ENCODE results near the gene SIL1.

The SIL1 gene

DNA sequence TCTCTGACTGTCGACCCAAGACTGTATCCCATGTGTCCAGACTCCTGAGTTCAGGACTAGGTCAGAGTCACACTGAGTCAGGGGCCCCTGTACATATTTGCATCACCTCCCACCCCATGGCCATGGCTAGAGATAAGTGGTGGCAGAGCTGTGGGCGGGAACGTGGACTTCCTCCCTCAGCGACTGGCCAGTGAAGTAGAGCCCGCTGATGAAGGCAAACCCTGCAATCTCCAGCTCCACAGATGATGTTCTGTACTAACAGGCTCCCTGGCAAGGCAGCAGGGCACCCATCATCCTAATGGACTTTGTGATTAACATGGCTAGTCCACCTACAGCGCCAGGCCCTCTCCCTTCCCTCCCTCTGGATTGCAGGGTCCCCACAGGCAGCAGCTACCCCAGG is 212.5 kb downstream of the SIL1 start:
- DNase-seq: no peak

DNA sequence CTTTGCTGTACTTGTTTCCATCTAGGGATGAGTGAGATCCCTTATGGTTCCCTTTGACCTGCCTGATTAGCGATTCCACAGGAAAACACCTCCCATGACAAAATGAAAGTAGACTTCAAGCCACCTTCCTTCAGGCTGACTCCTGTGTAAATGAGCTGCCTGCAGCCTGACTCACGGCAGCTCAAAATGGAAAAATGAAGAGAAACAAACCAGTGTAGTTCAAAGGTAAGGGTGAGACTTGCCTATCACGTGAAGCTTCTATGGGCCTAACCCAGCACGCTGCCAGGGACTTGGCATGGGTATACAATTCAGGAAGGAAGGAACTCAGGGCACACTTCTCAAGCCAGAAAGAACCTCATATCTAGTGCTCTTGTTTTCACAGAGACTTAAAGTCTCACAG is 212.9 kb downstream of the SIL1 start:
- no peak for DNase-seq

DNA sequence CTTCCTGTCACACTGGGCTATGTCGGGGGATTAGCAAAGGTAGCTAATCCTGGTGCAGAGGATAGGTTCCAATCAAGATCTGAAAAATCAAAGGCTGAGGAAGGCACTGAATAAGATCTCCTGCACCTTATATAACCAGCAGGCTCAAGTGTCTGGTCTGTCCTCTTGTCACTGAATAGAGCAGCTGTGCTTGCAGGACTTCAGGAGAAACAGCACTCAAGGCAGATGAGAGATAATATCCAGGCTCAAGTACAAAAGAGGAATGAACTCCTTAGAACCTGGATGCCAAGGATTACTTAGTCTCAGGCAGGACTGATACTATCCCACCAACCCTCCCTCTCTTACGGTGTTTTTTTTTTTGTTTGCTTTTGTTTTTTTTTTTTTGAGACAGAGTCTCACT is 214.2 kb downstream of the SIL1 start:
- no peak for DNase-seq

DNA sequence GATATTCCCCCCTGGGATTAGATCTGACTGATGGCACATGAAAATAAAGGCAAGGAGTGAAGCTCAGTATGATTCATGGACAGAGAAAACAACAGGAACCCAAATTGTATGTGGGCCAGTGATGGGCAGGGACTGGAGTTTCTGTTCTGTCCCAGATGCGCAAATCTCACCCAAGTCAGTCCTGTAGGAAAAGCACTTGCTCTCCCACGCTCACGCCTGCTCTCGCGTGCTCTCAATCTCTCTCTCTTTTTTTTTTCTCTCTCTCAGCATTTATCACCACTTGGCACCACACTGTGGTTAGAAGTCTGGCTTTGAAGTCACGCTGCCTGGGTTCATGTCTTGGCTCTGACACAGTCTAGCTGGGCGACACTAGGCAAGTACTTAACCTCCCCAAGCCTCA is 216.6 kb downstream of the SIL1 start:
- DNase-seq: no peak

DNA sequence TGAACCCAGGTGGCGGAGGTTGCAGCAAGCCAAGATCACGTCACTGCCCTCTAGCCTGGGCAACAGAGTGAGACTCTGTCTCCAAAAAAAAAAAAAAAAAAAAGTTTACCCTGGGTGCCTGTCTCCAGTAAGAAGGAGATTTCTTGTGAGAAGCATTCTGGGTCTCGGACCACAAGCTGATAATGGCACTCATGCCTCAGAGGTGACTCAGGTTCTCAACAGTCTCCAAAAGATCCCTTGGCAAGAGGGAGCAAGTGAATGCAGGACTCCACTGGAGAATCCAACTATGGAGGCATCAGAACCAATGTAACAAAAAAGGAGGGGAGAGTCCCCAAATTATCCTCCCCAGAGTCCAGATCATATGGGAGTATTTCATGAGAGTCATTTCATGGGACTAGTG is 217.0 kb downstream of the SIL1 start:
- DNase-seq: no peak

DNA sequence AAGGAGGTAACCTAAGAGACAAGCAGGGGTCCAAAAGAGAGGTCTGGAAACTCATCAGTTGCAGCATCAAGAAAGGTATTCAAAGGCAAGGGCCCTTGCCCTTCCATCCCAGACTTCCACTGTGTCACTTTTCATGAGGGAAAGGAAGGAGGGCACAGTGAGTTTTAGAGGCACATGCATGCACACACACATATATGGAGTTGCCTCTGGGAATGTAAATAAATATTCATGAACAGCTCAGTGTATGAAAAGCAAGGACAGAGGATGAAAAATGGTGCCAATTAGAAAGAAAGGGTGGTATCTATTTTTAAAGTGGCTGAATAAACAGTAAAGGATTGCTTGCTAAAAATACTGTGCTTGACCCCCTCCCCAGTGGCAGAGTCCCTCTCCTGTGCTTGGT is 217.7 kb downstream of the SIL1 start:
- DNase-seq: no peak

DNA sequence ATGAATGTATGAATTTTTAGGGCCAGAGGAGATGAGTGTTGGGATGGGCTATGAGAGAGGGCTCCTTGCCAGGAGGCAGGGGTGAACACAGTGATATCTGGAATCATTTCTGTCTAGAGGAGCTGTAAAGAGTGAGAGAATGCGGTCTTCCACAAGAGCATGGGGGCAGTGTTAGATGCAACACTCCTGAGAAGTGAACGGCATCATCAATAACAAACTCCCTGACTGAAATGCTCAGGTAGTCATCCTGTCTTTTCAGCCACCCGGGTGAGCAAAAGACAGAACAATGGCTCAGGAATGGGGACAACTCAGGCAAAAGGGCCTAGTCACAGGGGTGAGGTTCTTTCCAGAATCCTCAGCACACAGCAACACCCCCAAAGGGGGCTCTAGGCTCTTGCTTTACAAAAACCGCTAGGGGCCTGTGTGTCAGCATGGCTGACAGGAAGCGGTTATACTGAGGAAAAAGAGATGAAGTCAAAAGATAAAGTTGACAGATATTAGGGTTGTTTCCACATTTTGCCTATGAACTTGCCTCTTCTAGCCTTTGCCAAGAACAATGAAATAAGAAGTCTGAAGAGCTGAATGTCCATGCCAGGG is 218.4 kb downstream of the SIL1 start:
- no peak for DNase-seq

DNA sequence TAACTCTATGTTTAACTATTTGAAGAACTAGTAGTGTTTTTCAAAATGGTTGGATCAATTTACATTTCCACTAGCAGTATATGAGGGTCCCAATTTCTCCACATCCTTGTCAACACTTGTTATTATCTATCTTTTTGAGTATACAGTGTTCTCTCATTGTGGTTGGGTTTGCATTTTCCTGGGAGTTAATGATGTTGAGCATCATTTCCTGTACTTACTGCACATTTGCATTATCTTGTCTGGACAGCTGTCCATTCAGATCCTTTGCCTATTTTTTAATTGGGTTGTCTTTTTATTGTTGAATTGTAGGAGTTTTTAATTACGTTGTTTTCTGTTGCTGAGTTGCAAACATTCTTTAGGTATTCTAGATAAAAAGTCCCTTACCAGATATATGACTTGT is 219.6 kb downstream of the SIL1 start:
- DNase-seq: no peak

DNA sequence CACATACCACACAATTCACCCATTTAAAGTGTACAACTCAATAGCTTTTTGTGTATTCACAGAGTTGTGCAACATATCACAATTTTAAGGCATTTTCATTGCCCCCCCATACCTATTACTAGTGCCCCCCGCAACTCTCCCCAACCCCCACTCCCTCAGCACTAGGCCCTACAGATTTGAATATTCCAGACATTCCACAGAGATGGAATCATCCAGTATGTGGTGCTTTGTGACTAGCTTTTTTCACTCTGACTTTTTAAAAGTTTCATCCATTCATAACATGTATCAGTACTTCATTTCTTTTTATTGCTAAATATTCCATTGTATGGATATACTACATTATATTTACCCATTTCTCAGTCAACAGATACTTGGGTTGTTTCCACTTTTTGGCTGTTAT is 220.1 kb downstream of the SIL1 start:
- DNase-seq: no peak

DNA sequence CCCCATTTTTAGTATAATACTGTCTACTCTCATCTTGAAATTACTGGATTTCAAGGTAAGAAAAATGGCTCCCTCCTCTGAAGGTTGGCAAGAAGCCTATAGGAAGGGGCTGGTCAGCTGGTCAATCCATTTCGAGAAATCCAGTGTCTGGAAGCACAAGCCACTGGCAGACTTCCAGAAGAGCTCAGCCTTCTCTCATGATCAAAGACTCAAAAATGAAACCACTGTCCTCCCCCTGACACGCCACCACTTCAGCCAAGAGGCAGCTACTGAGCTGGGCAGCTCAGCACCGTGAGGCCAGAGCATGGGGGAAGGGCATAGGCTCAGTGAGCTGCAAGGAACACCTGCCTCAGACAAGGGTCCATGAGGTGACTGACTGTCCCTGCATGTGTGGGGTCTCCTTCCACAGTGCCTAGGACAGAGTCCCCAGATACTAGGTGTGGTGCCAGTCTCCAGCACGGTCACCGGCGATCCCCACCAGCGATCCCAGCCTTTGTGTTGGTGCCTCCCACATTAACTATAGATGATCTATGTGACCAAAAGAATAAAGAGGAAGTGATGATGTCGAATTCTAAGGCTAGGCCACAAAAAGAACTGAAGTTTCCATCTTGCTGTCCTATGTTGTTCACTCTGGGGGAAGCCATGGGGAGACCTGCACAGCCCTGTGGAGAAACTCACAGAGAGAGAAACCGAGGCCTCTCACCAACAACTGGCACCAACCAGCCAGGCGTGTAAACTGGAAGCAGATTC is 222.9 kb downstream of the SIL1 start:
- DNase-seq: peak in 25 of 56 donors; percentile 14 to 78 (median 33)

DNA sequence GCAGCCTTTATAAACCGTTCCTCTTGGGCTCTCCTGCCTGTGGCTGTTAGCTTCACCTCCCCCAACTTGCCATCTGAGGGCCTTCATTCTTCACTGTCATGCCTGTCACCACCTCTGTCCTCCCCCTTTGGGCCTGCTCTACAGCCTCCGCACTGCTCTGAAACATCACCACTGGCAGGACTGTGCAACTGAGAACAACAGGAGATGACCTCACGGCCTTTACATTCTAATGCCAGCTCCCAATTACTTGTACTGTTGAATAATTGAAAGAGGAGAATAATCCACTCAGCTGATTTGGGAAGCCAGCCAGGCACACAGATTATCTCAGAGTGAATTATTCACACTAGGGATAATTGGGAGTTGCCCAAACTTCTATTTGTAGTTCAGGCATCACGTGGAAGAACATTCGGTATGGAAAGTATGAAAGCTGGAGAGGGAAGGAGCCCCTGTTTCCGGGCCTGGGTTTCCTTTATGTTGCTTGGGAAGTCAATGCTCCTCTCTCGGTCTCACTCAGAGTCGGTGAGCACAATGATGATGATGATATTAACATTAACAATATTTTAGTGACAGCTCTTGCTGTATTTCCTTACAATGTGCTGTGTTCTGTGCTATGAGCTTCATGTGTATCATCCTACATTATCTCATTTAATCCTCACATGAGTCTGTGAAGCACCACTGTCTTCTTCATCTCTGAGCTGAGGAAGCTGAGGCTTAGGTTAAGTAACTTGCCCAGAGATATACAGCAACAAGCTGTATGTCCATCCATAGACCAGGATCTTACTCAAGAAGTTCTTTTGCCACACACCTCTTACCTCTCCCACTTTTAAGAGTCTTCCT is 223.7 kb downstream of the SIL1 start:
- peak in 37 of 56 donors; percentile 25 to 91 (median 47) for DNase-seq

DNA sequence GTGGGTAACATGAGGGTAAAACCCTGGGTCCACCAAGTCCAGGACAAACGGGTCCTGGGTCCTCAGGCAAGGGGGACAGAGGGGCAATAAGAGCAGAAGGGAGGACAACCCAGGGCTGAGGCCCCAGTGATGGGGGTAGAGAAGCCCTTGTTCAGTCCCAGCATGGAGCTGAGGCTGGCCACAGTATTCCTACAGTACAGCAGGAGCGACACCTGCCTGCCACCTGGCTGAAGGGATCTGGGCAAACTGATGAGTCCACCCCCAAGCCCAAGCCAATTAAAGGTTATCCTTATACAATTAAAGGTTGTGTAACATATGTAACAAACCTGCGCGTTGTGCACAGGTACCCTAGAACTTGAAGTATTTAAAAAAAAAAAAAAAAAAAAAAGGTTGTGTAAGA is 225.3 kb downstream of the SIL1 start:
- no peak for DNase-seq

DNA sequence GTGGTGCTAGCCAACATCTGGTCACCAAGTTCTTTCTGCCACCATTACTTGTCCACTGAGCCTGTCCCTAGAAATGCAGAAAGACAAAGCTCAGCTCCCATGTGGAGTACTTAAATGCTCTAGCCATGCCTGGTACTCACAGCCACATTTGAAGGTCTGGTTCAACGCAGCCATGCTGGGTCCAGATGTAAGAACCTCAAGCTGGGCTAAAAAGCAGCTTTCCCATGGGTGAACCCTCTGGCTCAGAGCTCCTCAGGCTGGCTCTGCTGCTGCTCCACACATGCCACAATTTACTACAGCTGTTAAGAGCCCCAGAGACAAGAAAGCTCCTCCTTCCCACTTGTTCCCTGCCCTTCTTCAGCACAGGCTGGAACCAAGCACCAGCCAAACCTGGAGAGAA is 225.9 kb downstream of the SIL1 start:
- no peak for DNase-seq

DNA sequence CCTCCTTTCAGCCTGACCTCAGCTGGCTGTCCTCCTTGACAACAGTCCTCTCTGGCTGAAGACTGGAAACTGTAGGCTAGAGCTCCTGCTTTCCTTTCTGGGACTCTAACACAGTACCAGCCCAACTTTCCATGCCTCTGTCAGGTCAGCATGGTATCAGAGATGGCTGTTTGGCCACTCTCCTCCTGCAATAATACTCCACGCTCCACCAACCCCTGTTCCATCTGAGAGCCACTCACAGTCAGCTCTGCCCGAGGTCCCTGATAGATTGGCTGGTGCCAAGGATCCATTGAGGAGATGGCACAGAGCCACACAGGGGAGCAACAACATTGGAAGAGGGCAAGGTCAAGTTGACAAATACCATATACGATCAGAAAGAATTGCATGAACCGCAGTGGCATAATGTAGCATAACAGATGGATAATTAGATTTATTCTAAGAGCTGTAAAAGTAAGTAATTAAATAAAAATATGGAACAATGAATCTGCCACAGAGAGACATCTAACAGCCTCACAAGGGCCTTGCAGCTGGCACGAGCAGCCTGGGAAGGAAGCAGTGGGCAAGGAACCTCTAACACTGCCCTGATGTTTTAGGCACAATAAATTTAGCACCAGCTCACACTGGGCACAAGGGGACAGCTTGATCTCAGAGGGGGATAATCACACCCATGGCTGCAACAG is 228.7 kb downstream of the SIL1 start:
- no peak for DNase-seq

DNA sequence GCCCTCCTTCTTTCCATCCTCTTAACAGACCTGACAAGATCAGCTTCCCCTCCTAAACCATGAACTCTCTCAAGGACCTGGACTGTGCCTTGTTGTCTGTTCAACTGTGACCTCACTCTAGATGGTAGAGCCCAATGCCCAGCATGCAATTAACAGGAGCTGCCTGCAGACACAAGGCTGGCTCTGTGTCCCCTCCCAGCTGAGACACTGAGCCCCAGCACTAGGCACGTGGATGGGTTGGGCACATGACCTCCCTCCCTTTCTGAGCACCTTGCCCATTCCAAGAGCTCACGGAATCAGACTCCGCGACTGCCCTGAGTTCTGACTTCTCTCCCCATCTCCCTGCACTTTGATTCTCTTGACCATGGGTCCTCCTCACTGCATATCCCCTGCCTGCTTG is 229.6 kb downstream of the SIL1 start:
- DNase-seq: peak in 18 of 56 donors; percentile 19 to 77 (median 35)

DNA sequence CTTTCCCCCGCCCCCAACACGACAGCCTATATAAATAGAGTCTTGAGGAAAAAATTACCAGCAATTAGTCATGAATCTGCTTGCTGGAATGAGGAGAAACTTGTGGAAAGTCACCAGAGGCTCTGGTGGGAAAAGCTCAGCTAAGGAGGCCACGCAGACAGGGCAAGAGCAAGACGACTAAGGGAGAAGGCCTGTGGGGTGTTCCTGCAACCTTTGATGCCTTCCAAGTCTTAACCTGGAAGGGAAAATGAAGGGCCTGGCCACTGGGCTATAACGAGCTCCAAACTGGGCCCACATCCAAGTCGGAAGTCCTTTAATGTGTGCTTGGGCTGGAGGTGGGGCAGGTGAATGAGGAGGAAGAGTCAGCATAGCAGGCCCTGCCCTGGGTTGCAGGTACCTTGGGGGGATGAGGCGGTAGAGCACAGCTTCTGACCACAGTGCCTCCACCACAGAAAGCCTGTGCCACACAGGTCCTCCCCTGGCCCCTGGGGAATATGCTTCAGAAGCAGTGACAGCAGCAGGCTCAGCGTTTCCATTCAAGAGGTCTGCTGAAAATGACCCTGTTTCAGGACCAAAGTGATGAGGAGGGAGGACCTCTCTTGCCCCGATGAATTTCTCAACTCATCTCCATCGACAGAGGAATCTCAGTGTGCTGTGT is 230.2 kb downstream of the SIL1 start:
- DNase-seq: no peak

DNA sequence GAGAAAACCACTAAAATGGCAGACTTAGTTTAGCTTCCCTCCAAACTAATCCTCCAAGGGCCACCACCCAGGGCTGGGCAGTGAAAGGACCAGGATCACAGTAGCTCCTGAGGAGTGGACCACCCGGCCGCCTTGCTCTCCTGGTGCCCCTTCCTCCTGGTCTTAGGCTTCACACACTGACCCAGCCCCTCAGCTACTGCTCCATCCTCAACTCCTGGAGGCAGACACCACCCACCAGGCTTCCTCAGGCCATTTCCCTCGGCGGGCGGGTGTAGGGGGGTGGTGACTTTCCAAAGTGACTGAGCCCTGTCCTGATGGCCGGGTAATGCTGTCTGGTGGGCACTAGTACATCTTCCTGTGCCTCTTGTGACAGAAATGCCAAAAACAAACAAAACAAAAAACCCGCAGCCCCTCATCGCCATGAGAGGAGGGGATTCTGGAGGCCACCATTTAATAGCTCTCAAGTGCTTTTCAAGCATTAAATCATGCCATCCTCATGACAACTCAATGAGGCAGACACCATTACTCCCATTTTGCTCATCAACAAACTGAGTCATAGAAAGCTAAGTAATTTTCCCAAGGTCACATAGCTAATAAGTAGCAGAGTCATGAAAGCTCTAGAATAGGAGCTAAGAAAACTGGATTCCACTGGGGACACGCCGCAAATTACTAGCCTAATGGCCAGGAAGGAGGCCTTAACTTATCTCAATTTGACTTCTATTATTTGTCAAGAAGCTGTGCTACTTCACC is 231.8 kb downstream of the SIL1 start:
- no peak for DNase-seq

DNA sequence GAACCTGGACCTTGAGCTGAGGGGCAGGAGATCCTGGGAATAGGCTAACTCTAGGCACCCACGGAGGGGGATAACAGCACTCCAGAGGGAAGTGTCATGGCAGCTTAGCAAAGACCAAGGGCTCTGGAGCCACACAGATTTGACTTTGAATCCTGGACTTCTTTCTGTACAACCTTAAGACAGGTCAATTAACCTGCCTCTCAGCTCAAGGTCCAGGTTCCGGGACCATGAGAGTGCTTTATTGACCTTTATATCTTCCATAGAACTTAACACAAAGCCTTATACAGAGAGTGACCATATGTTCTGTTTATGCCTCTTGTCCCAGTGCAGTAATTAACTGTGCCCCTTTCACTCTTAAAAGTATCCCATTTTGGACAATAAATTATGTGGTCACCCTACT is 232.5 kb downstream of the SIL1 start:
- DNase-seq: no peak

DNA sequence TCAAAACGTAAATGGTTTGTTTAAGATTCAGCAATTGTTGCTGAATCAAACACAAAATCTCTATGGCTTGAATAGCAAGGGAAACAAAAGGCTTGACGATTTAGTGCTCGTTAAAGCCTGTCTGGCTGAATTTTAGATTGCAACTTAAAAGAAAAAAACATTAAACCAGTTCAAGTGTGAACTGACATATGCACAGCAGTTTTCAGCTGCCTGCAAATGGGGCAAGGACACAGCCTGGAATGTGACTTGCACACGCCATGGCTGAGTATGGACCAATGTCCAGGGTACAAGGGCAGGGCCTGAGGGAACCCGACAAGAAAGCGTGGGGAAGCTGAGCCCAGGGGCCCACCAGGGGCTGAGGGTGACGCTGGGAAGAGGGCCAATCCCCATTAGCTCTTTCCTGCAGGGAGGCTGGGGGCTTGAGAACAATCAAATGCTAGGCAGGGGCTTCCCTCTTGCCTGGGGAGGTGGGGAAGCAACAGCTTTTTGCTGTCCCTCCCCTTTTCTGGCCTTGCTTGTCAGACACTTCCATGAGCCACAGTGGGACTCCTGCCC is 233.4 kb downstream of the SIL1 start:
- no peak for DNase-seq

DNA sequence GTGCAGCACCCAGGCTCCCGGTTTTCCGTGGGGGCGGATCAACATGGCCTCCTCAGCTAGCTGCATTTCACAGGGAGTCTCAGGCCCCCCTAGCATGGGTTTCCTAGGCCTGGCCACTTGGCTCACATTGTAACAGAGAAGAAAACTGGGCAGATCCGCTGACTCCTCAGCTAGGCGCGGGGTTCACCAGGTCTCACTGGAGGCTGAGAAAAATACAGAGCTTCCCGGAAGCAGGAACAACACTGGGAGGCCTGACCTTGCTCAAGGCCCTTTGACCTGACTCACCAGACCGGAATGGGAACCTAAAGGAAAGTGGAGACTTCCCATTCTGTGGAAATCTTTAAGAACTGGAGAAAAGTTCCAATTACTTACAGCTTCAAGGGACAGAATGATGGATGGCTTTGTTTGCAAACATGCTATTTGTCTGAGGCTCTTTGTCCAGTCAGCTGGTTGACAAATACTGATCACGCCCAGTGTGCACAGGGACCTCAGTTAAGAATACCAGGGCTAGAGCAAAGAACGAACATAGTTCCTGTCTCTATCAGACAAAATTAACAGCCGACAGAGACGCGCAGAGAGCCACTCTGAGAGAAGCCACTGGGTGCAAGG is 234.3 kb downstream of the SIL1 start:
- DNase-seq: no peak

Measured in nucleus accumbens (tissue), 56 donors.